GM23338 (cell line): ENCODE measurements around the gene SFTA2. TPM values are rescaled to one million over a fixed set of nuclear protein-coding genes. Genes with fewer than 3 reads are reported as not detected.
"Not testable (repeated sequence)": the region's sequence is repeated elsewhere in the genome, so short reads cannot be mapped to it uniquely, and the experiment has no call there.

ENCODE experiments used
- ATAC-seq: fragments of 200-7000 bp; cut with Tn5 transposase; 3 replicates; pipeline ENCODE4 v1.9.1; 2020
- DNase-seq: peaks from one replicate; pipeline ENCODE4 v3.0.0-alpha.2; 2015; ENCODE audit warnings: low spot score
- H2AFZ ChIP-seq: fragments of 200-600 bp; sonication (generic); 2 replicates; pipeline ENCODE4 v1.8.0; 2016; ENCODE audit warnings: antibody characterized with exemption, mild to moderate bottlenecking, moderate library complexity
- H3F3A ChIP-seq: fragments of 200-600 bp; sonication (generic); replicated peaks from 2 replicates; pipeline ENCODE4 v1.8.0; 2017; ENCODE audit warnings: antibody characterized with exemption, mixed run types, low read depth
- H3K27ac ChIP-seq: fragments of 200-600 bp; sonication (generic); 2 replicates; pipeline ENCODE4 v1.6.1; 2016; ENCODE audit warnings: low read depth
- H3K27me3 ChIP-seq: fragments of 200-600 bp; sonication (generic); 2 replicates; pipeline ENCODE4 v1.8.0; 2016; ENCODE audit warnings: mild to moderate bottlenecking, mixed run types, moderate library complexity; ENCODE audit not compliant: insufficient read depth
- H3K36me3 ChIP-seq: fragments of 200-600 bp; sonication (generic); 2 replicates; pipeline ENCODE4 v1.8.0; 2016; ENCODE audit warnings: mild to moderate bottlenecking; ENCODE audit not compliant: insufficient read depth
- H3K4me1 ChIP-seq: fragments of 200-600 bp; sonication (generic); 2 replicates; pipeline ENCODE4 v1.8.0; 2016; ENCODE audit warnings: mild to moderate bottlenecking, moderate library complexity; ENCODE audit not compliant: insufficient read depth
- H3K4me2 ChIP-seq: fragments of 200-600 bp; sonication (generic); 2 replicates; pipeline ENCODE4 v1.7.1; 2017; ENCODE audit warnings: mixed run types
- H3K4me3 ChIP-seq: fragments of 200-600 bp; sonication (generic); 2 replicates; pipeline ENCODE4 v1.6.1; 2016; ENCODE audit warnings: mixed run types
- H3K79me2 ChIP-seq: fragments of 200-600 bp; sonication (generic); replicated peaks from 2 replicates; pipeline ENCODE4 v1.8.0; 2017; ENCODE audit warnings: mild to moderate bottlenecking; ENCODE audit not compliant: insufficient read depth
- H3K9me2 ChIP-seq: fragments of 200-600 bp; sonication (generic); 2 replicates; pipeline ENCODE4 v1.8.0; 2017; ENCODE audit not compliant: insufficient read depth
- H4K20me1 ChIP-seq: fragments of 200-600 bp; sonication (generic); replicated peaks from 2 replicates; pipeline ENCODE4 v1.8.0; 2017; ENCODE audit warnings: mild to moderate bottlenecking; ENCODE audit not compliant: insufficient read depth
- H3K27ac Mint-ChIP-seq: 2 replicates; pipeline ENCODE4 v1.8.0; 2020; ENCODE audit warnings: inconsistent platforms, mild to moderate bottlenecking, moderate library complexity, mixed read lengths
- H3K27me3 Mint-ChIP-seq: 3 replicates; pipeline ENCODE4 v1.8.0; 2022; ENCODE audit warnings: low read depth, mild to moderate bottlenecking, moderate library complexity, mixed read lengths, inconsistent platforms; ENCODE audit not compliant: insufficient read depth, poor library complexity
- H3K36me3 Mint-ChIP-seq: 3 replicates; pipeline ENCODE4 v1.8.0; 2021; ENCODE audit warnings: low read depth, mild to moderate bottlenecking, inconsistent platforms, moderate library complexity, mixed read lengths
- H3K4me1 Mint-ChIP-seq: 3 replicates; pipeline ENCODE4 v1.8.0; 2020; ENCODE audit warnings: mild to moderate bottlenecking, inconsistent platforms, mixed read lengths
- H3K4me3 Mint-ChIP-seq: 3 replicates; pipeline ENCODE4 v1.8.0; 2021; ENCODE audit warnings: moderate library complexity, mild to moderate bottlenecking, inconsistent platforms, mixed read lengths
- H3K9me3 Mint-ChIP-seq: 3 replicates; pipeline ENCODE4 v1.8.0; 2020; ENCODE audit warnings: moderate library complexity, mild to moderate bottlenecking, inconsistent platforms, mixed read lengths
- CREB1 ChIP-seq: fragments of 250-450 bp; sonication (Bioruptor Pico); IDR thresholded peaks from 2 replicates; pipeline ENCODE4 v1.5.0; 2020; ENCODE audit warnings: low read depth, mild to moderate bottlenecking, moderate library complexity
- CTCF ChIP-seq, 2 experiments: fragments of 200-600 bp in 1 of 2; sonication (generic) in 1 of 2; conservative IDR thresholded peaks; 2 replicates each; pipeline versions ENCODE4 v1.5.1 to v1.6.1; 2016 to 2017; ENCODE audit warnings: antibody characterized with exemption in 2 of 2, low read depth in 2 of 2, mild to moderate bottlenecking in 2 of 2, moderate library complexity in 1 of 2
- ETS1 ChIP-seq: IDR thresholded peaks from 2 replicates; pipeline ENCODE4 v1.6.1; 2016; ENCODE audit warnings: antibody characterized with exemption
- EZH2 ChIP-seq: fragments of 200-600 bp; sonication (generic); IDR thresholded peaks from one replicate; pipeline ENCODE4 v1.8.0; 2017; ENCODE audit warnings: antibody characterized with exemption, mild to moderate bottlenecking, low read depth; ENCODE audit not compliant: unreplicated experiment
- NANOG ChIP-seq: IDR thresholded peaks from 2 replicates; pipeline ENCODE4 v1.6.1; 2016; ENCODE audit warnings: antibody characterized with exemption, borderline replicate concordance
- POLR2AphosphoS5 ChIP-seq: IDR thresholded peaks from 2 replicates; pipeline ENCODE4 v1.6.1; 2016; ENCODE audit warnings: antibody characterized with exemption, low read depth
- REST ChIP-seq: IDR thresholded peaks from one replicate; pipeline ENCODE4 v1.6.1; 2018; ENCODE audit warnings: antibody characterized with exemption; ENCODE audit not compliant: unreplicated experiment
- ZNF114 ChIP-seq: fragments of 250-450 bp; sonication (Bioruptor Pico); IDR thresholded peaks from 2 replicates; pipeline ENCODE4 v1.5.0; 2020; ENCODE audit warnings: mild to moderate bottlenecking, moderate library complexity
- ZNF331 ChIP-seq: fragments of 250-450 bp; sonication (Bioruptor Pico); IDR thresholded peaks from 2 replicates; pipeline ENCODE4 v1.5.0; 2020; ENCODE audit warnings: low read depth, mild to moderate bottlenecking, moderate library complexity
- polyA plus RNA-seq: library from polyadenylated mRNA; unstranded; fragments of >200 nt; fragmentation: Nextera tagmentation; extraction: Ambion mirVana; gene quantifications from 2 replicates; pipeline ENCODE4 v1.2.1, GENCODE V29; 2016
- total RNA-seq: library from RNA; depleted of rRNA; stranded (reverse); fragments of >200 nt; shearing (Covaris generic); gene quantifications from 2 replicates; pipeline ENCODE4 v1.2.3, GENCODE V29; 2014

The SFTA2 gene
- total and polyA plus RNA-seq, 2 experiments from 2014 or later, result not detected

GRCh38 chr6:30926644-30927043, 5.3 kb downstream of the SFTA2 start:
- Histone ChIP-seq H3F3A (no peaks in the 10 kb centered on the region), H3K27me3 (no peaks in the 10 kb centered on the region), H3K4me2 (no peak overlapping the region), H3K4me3 (no peak overlapping the region), H3K4me1 (no peaks in the 10 kb centered on the region), H3K36me3 (no peaks in the 10 kb centered on the region), H3K9me2 (no peaks in the 10 kb centered on the region), H4K20me1 (no peaks in the 10 kb centered on the region; the same call in 1 of the 2 replicates), H3K27ac (no peak overlapping the region), H3K79me2 (no peaks in the 10 kb centered on the region), H2AFZ (no peak overlapping the region)
- no peak overlapping the region for H3K4me3 Mint-ChIP-seq
- H3K9me3 Mint-ChIP-seq, result peaks cover 14% of the 10 kb centered on the region
- TF ChIP-seq NANOG, result no peak
- no peak for TF ChIP-seq POLR2AphosphoS5
- no peak for TF ChIP-seq CTCF (conservative IDR thresholded peaks at IDR 0.05; ENCODE audit: low read depth in 2 of 2)
- no peak for TF ChIP-seq ZNF331 (CRISPR knock-in tag)
- no peak for TF ChIP-seq ZNF114 (CRISPR knock-in tag)
- no peak for TF ChIP-seq ETS1
- no peak for DNase-seq
- H3K4me1 Mint-ChIP-seq, result peaks cover 19% of the 10 kb centered on the region
- ATAC-seq, result no peak
- H3K36me3 Mint-ChIP-seq, result peaks cover 56% of the 10 kb centered on the region
- peaks cover 13% of the 10 kb centered on the region for H3K27me3 Mint-ChIP-seq
- H3K27ac Mint-ChIP-seq, result no peak overlapping the region

GRCh38 chr6:30924040-30924627, 7.8 kb downstream of the SFTA2 start:
- H3K27ac ChIP-seq, H3K27me3 ChIP-seq, H3K4me2 ChIP-seq, ATAC-seq, H3K79me2 ChIP-seq, H3K4me3 Mint-ChIP-seq, H2AFZ ChIP-seq, H3K9me2 ChIP-seq, H3K4me3 ChIP-seq, H3K4me1 ChIP-seq, H3F3A ChIP-seq, DNase-seq, H3K36me3 ChIP-seq, H4K20me1 ChIP-seq: not testable (repeated sequence)
- Mint-ChIP-seq H3K4me1 (peaks cover 19% of the 10 kb centered on the region), H3K27ac (peak overlapping the region; percentile 84; the same call in 1 of the 2 replicates), H3K27me3 (peaks cover 15% of the 10 kb centered on the region), H3K9me3 (peaks cover 11% of the 10 kb centered on the region), H3K36me3 (peaks cover 73% of the 10 kb centered on the region)

GRCh38 chr6:30922447-30922852, 9.5 kb downstream of the SFTA2 start:
- peaks cover 19% of the 10 kb centered on the region for H3K4me1 Mint-ChIP-seq
- no peaks in the 10 kb centered on the region for H3K9me2 ChIP-seq
- no peaks in the 10 kb centered on the region for H3K27me3 ChIP-seq
- ATAC-seq, result peak; percentile 52
- peaks cover 14% of the 10 kb centered on the region for H3K27me3 Mint-ChIP-seq
- H3F3A ChIP-seq, result no peaks in the 10 kb centered on the region
- no peaks in the 10 kb centered on the region; the same call in 1 of the 2 replicates for H4K20me1 ChIP-seq
- H3K4me2 ChIP-seq, result no peak overlapping the region
- peak overlapping the region; percentile 6; the same call in 1 of the 2 replicates for H3K27ac Mint-ChIP-seq
- no peak overlapping the region for H3K4me3 Mint-ChIP-seq
- H2AFZ ChIP-seq, result no peak overlapping the region
- H3K36me3 ChIP-seq, result no peaks in the 10 kb centered on the region; the same call in 1 of the 2 replicates
- H3K4me1 ChIP-seq, result no peaks in the 10 kb centered on the region
- no peak for TF ChIP-seq CREB1 (CRISPR knock-in tag)
- TF ChIP-seq ZNF331 (CRISPR knock-in tag), result no peak
- TF ChIP-seq EZH2, result no peak
- no peak for TF ChIP-seq REST
- no peak for TF ChIP-seq CTCF (conservative IDR thresholded peaks at IDR 0.05; ENCODE audit: low read depth in 2 of 2)
- peaks cover 67% of the 10 kb centered on the region for H3K36me3 Mint-ChIP-seq
- no peaks in the 10 kb centered on the region for H3K79me2 ChIP-seq
- H3K9me3 Mint-ChIP-seq, result no peaks in the 10 kb centered on the region; the same call in 2 of the 3 replicates
- DNase-seq, result no peak
- no peak overlapping the region for H3K4me3 ChIP-seq
- no peak overlapping the region for H3K27ac ChIP-seq
